Measurements from ENCODE around the gene PIP5K1C. TPM values are rescaled to one million over a fixed set of nuclear protein-coding genes. Genes with fewer than 3 reads are reported as not detected.
A peak's percentile ranks its signal among the peaks of the same experiment; 100 is the strongest.

PIP5K1C gene
- total and polyA plus RNA-seq, 10 donors = 6.2 to 41.9 (median 33.9) TPM

DNA sequence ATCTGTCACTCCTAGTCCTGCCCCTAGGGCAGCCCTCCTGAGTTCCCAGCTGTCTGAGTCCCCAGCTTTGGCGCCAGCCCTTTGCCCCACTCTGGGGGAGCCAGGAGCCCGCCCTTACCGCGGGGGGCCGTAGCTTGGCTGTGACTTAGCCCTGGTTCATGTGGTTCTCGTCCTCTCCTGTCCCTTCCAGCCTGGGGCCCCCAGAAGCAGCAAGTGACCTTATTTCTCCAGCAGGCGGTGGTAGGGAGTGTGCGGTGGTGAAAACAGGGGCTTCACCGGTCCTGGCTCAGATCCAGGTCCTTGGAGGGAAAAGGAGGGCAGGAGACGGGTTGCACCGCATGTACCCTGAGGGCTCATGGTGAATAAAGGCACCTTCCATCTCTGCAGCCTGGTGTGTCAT is 107.1 kb downstream of the PIP5K1C start:
- Histone ChIP-seq H3K27ac (no peak overlapping the region), H3K4me1 (no peaks in the 10 kb centered on the region), H3K36me3 (peaks cover 0 to 23% (median 0%) of the 10 kb centered on the region in 6 donors), H3K9me3 (no peaks in the 10 kb centered on the region), H3K4me3 (no peak overlapping the region), H3K27me3 (replicated peaks in 1 of 7) (no peaks in the 10 kb centered on the region)
- DNase-seq = no peak
- TF ChIP-seq POLR2A (IDR thresholded peaks at IDR 0.05) (no peak), POLR2AphosphoS5 (IDR thresholded peaks at IDR 0.05) (peak in 1 of 3 donors; percentile 24)
- TF ChIP-seq, protein P1, sequence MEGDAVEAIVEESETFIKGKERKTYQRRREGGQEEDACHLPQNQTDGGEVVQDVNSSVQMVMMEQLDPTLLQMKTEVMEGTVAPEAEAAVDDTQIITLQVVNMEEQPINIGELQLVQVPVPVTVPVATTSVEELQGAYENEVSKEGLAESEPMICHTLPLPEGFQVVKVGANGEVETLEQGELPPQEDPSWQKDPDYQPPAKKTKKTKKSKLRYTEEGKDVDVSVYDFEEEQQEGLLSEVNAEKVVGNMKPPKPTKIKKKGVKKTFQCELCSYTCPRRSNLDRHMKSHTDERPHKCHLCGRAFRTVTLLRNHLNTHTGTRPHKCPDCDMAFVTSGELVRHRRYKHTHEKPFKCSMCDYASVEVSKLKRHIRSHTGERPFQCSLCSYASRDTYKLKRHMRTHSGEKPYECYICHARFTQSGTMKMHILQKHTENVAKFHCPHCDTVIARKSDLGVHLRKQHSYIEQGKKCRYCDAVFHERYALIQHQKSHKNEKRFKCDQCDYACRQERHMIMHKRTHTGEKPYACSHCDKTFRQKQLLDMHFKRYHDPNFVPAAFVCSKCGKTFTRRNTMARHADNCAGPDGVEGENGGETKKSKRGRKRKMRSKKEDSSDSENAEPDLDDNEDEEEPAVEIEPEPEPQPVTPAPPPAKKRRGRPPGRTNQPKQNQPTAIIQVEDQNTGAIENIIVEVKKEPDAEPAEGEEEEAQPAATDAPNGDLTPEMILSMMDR (IDR thresholded peaks at IDR 0.05 in 8 of 11, conservative IDR thresholded peaks at IDR 0.05 in 3 of 11) = no peak
- intact Hi-C loops (cut with DNase I; ENCODE audit: low total_unique reads) = no loop called here
- 50 to 74% (median 69%) methylated on average over 11 of the region's 11 CpGs for WGBS, 5 donors

DNA sequence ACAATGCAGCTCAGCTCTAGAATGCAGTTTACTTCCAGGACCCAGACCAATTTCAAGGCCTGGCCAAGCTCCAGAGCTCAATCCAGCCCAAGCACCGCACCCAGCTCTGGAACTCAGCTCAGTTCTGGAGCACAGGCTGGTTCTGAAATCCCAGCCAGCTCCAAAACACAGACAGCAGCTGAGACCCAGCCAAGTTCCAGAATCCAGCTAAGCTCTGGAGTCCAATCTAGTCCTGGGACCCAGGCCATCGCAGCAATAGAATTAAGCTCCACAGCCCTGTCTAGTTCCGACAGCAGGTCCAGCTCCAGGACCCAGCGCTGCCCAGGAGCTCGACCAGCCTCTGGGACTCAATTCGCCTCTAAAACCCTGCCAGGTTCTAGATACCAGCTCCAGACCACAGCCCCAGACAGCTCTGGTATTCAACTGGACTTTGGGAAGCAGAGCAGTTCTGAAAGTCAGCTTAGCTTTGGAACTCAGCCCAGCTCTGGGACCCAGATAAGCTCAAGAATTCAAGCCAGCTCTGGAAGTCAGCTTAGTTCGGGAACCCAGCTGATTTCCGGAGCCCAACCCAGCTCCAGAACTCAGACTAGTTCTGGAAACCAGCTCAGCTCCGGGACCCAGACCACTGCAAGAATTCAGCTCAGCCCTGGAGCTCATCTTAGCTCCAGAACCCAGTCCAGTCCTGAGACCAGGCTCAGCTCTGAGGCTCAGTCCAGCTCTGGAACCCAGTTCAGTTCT is 108.2 kb downstream of the PIP5K1C start:
- no peaks in the 10 kb centered on the region for H3K27me3 ChIP-seq (replicated peaks in 1 of 7)
- 81 to 95% (median 90%) methylated on average over 7 to 9 of the region's 9 CpGs for WGBS, 5 donors
- no peaks in the 10 kb centered on the region for H3K4me1 ChIP-seq
- H3K36me3 ChIP-seq = peaks cover 0 to 16% (median 0%) of the 10 kb centered on the region in 6 donors
- no peak overlapping the region for H3K27ac ChIP-seq
- H3K9me3 ChIP-seq = no peaks in the 10 kb centered on the region
- intact Hi-C loops (cut with DNase I; ENCODE audit: low total_unique reads) = no loop called here
- TF ChIP-seq, protein P1 (IDR thresholded peaks at IDR 0.05 in 8 of 11, conservative IDR thresholded peaks at IDR 0.05 in 3 of 11) = no peak
- TF ChIP-seq POLR2A (IDR thresholded peaks at IDR 0.05) = no peak
- TF ChIP-seq POLR2AphosphoS5 (IDR thresholded peaks at IDR 0.05) = no peak
- DNase-seq = no peak
- H3K4me3 ChIP-seq = no peak overlapping the region

DNA sequence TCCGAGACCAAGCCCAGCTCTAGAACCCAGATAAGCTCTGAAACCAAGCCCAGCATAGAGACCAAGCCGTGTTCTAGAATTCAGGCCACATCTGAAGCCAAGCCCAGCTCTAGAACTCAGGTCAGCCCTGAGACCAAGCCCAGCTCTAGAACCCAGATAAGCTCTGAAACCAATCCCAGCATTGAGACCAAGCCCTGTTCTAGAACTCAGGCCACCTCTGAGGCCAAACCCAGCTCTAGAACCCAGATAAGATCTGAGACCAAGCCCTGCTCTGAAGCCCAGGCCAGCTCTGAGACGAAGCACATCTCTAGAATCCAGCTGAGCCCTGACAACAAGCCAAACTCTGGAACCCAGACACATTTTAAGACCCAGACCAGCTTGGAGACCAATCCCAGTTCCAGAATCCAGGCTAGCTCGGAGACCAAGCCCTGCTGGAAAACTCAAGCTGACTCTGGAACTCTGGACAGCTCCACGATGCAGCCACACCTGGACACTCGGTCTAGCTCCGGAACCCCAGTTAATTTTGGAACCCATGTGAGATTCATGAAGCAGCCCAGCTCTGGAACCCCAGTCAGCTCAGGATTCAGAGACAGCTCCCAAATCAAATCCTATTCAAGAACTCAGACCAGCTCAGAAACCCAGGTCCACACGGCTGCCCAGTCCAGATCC is 109.1 kb downstream of the PIP5K1C start:
- Histone ChIP-seq H3K9me3 (no peaks in the 10 kb centered on the region), H3K27me3 (replicated peaks in 1 of 7) (peaks cover 0 to 7% (median 0%) of the 10 kb centered on the region in 7 donors), H3K27ac (no peak overlapping the region), H3K4me1 (peaks cover 0 to 9% (median 3%) of the 10 kb centered on the region in 6 donors), H3K36me3 (peaks cover 0 to 15% (median 0%) of the 10 kb centered on the region in 6 donors), H3K4me3 (no peak overlapping the region)
- TF ChIP-seq POLR2AphosphoS5 (IDR thresholded peaks at IDR 0.05) (no peak), POLR2A (IDR thresholded peaks at IDR 0.05) (no peak)
- TF ChIP-seq, protein P1 (IDR thresholded peaks at IDR 0.05 in 8 of 11, conservative IDR thresholded peaks at IDR 0.05 in 3 of 11) = no peak
- intact Hi-C loops (cut with DNase I; ENCODE audit: low total_unique reads) = no loop called here
- 86 to 96% (median 92%) methylated on average over 7 to 8 of the region's 8 CpGs for WGBS, 5 donors
- no peak for DNase-seq

DNA sequence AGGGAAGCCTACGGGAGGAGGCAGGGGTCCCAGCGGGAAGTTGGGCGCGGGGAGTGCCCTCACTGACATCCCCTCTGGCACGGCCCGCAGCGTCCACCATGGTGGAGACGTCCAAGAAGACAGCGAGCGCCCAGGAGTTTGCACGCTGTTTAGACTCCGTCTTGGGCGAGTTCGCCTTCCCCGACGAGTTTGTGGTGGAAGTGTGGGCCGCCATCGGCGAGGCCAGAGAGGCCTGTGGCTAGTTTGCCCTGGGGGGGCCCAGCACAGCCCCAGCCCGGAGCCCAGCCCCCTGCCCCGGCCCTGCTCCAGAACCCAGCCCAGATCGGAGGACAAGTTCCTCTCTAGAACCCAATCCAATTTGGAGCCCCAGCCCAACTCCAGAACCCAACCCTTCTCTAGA is 110.3 kb downstream of the PIP5K1C start:
- intact Hi-C loops (cut with DNase I; ENCODE audit: low total_unique reads) = no loop called here
- Histone ChIP-seq H3K36me3 (peaks cover 0 to 6% (median 0%) of the 10 kb centered on the region in 6 donors), H3K27ac (no peak overlapping the region), H3K9me3 (no peaks in the 10 kb centered on the region), H3K27me3 (replicated peaks in 1 of 7) (peaks cover 0 to 19% (median 8%) of the 10 kb centered on the region in 7 donors), H3K4me3 (no peak overlapping the region), H3K4me1 (peaks cover 0 to 21% (median 12%) of the 10 kb centered on the region in 6 donors)
- DNase-seq = no peak
- TF ChIP-seq POLR2AphosphoS5 (IDR thresholded peaks at IDR 0.05) (no peak), POLR2A (IDR thresholded peaks at IDR 0.05) (no peak)
- TF ChIP-seq, protein P1 (IDR thresholded peaks at IDR 0.05 in 8 of 11, conservative IDR thresholded peaks at IDR 0.05 in 3 of 11) = no peak
- 94 to 96% (median 95%) methylated on average over 15 to 22 of the region's 22 CpGs for WGBS, 5 donors
